Fibroblast of the conjunctiva (primary cell): ENCODE measurements around the gene CYGB.
"Not testable (repeated sequence)": the region's sequence is repeated elsewhere in the genome, so short reads cannot be mapped to it uniquely, and the experiment has no call there.

Experiments
- DNase-seq: peaks from one replicate; pipeline ENCODE4 v3.0.0-alpha.2; 2010; ENCODE audit warnings: low read depth

Gene CYGB

GRCh38 chr17:76567634-76568432 is 30.3 kb upstream of the CYGB start:
- DNase-seq, result no peak

- DNase-seq, result no peak
Measured at GRCh38 chr17:76566988-76567431, 29.5 kb upstream of the CYGB start.

GRCh38 chr17:76566613-76566943 is 29.1 kb upstream of the CYGB start:
- no peak for DNase-seq

- no peak for DNase-seq
Measured at GRCh38 chr17:76565728-76566612, 28.5 kb upstream of the CYGB start.

GRCh38 chr17:76564991-76565727 is 27.6 kb upstream of the CYGB start:
- not testable (repeated sequence) for DNase-seq

- DNase-seq, result not testable (repeated sequence)
Measured at GRCh38 chr17:76563359-76563758, 25.9 kb upstream of the CYGB start.

- DNase-seq, result peak; percentile 57
Measured at GRCh38 chr17:76562734-76563148, 25.2 kb upstream of the CYGB start.

- no peak for DNase-seq
Measured at GRCh38 chr17:76561799-76562268, 24.3 kb upstream of the CYGB start.

- DNase-seq, result no peak
Measured at GRCh38 chr17:76561332-76561731, 23.8 kb upstream of the CYGB start.

- DNase-seq, result no peak
Measured at GRCh38 chr17:76560877-76561221, 23.3 kb upstream of the CYGB start.

- no peak for DNase-seq
Measured at GRCh38 chr17:76560036-76560876, 22.7 kb upstream of the CYGB start.

GRCh38 chr17:76559460-76559859 is 22.0 kb upstream of the CYGB start:
- not testable (repeated sequence) for DNase-seq

GRCh38 chr17:76558198-76559095 is 20.9 kb upstream of the CYGB start:
- DNase-seq, result no peak

GRCh38 chr17:76557368-76558197 is 20.1 kb upstream of the CYGB start:
- DNase-seq, result peak; percentile 91

- no peak for DNase-seq
Measured at GRCh38 chr17:76556765-76557367, 19.4 kb upstream of the CYGB start.

GRCh38 chr17:76554131-76554530 is 16.6 kb upstream of the CYGB start:
- no peak for DNase-seq

- DNase-seq, result no peak
Measured at GRCh38 chr17:76553178-76553908, 15.8 kb upstream of the CYGB start.

GRCh38 chr17:76551685-76552084 is 14.2 kb upstream of the CYGB start:
- no peak for DNase-seq
